Activated CD8-positive, alpha-beta memory T cell treated with anti-CD3 and anti-CD28 coated beads, Interleukin-2, amount 10 ng/mL, durations not matched to agents 7 days and 5 days (primary cell): Measurements from ENCODE around the gene RAD54L. TPM values are rescaled to one million over a fixed set of nuclear protein-coding genes. Genes with fewer than 3 reads are reported as not detected.

Experiments used
- ATAC-seq: fragments of 150-1000 bp; cut with Tn5 transposase; one replicate; pipeline ENCODE4 v1.10.0; 2021; ENCODE audit warnings: moderate library complexity
- CTCF ChIA-PET: fragments of 350-600 bp; sonication (Branson Sonifier 250); formaldehyde crosslinking; loops from one replicate; lab custom pipeline; 2021; ENCODE audit warnings: antibody characterized with exemption; lab: Charles Lee
- DNase-seq: peaks from one replicate; pipeline ENCODE4 v3.0.0-alpha.2; 2020
- H3K27ac Mint-ChIP-seq: one replicate; pipeline ENCODE4 v1.8.0; 2021; ENCODE audit warnings: mild to moderate bottlenecking, mixed read lengths
- H3K27me3 Mint-ChIP-seq: one replicate; pipeline ENCODE4 v1.8.0; 2021; ENCODE audit warnings: mixed read lengths
- H3K36me3 Mint-ChIP-seq: one replicate; pipeline ENCODE4 v1.8.0; 2021; ENCODE audit warnings: mild to moderate bottlenecking, mixed read lengths
- H3K4me1 Mint-ChIP-seq: one replicate; pipeline ENCODE4 v1.8.0; 2021; ENCODE audit warnings: mixed read lengths
- H3K4me3 Mint-ChIP-seq: one replicate; pipeline ENCODE4 v1.8.0; 2021; ENCODE audit warnings: mild to moderate bottlenecking, moderate library complexity, mixed read lengths
- H3K9me3 Mint-ChIP-seq: one replicate; pipeline ENCODE4 v1.8.0; 2022; ENCODE audit warnings: low read depth, mixed read lengths
- total RNA-seq, 2 experiments: library from RNA; stranded (reverse); gene quantifications; one replicate each; pipeline ENCODE4 v1.2.3, GENCODE V29; 2021

The RAD54L gene
- total RNA-seq, 2 experiments from 2014 or later, result 57.2 to 85.3 TPM

GRCh38 chr1:46277658-46278373 lies 30.3 kb downstream of the RAD54L start:
- no peak overlapping the region for H3K4me3 Mint-ChIP-seq
- no peak overlapping the region for H3K27ac Mint-ChIP-seq
- no peaks in the 10 kb centered on the region for H3K4me1 Mint-ChIP-seq
- DNase-seq, result no peak
- no peak for ATAC-seq
- H3K27me3 Mint-ChIP-seq, result no peaks in the 10 kb centered on the region
- peaks cover 53% of the 10 kb centered on the region for H3K36me3 Mint-ChIP-seq
- CTCF ChIA-PET, result interaction anchor here (0.8 kb wide), 1 partner anchor 54 kb away, joined by 3 read pairs; no protein-coding TSS in a partner anchor
- H3K9me3 Mint-ChIP-seq, result no peaks in the 10 kb centered on the region

- H3K9me3 Mint-ChIP-seq, result no peaks in the 10 kb centered on the region
- no peaks in the 10 kb centered on the region for H3K27me3 Mint-ChIP-seq
- H3K27ac Mint-ChIP-seq, result no peak overlapping the region
- CTCF ChIA-PET, result no interaction called here
- H3K4me1 Mint-ChIP-seq, result no peaks in the 10 kb centered on the region
- H3K4me3 Mint-ChIP-seq, result no peak overlapping the region
- H3K36me3 Mint-ChIP-seq, result peaks cover 50% of the 10 kb centered on the region
- ATAC-seq (no peak), DNase-seq (no peak)
Observed at GRCh38 chr1:46278807-46279206, 31.2 kb downstream of the RAD54L start.

DNA sequence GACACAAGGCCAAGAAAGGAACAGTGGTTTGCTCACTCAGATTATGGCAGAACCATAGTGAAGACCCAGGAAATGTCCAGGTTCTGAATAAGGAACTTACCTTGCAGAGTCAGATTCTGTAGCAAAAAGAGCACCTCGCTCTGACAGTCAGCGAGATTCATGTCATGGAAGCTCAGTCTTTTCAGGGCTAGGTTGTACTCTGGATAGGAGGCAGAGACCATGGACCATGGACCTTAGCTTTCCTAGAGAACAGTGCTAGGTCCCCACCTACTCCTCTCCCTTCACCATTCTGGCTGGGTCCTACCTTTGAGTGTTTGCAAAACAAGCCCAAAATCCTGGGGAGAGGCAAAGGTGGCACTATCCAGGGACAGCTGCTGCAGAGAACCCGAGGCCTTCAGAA lies 32.5 kb downstream of the RAD54L start:
- CTCF ChIA-PET, result no interaction called here
- H3K36me3 Mint-ChIP-seq, result peaks cover 51% of the 10 kb centered on the region

DNA sequence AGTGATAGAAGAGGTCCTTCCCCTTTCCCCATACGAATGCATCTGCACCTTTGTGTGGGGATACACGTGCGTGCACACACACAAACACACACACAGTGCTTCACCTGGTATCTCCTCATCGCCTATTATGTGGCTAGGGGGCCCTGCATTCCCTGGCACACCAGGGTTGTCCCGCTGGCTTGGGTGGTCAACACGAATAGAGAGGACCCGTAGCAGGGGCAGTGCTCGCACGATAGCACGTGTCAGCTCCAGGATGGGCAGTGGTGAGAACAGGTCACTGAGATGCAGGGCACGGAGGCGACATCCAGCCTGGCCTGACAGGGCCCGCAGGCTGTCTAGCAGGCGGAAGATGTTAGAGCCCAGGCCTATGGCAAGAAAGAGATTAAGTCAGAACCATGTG lies 33.5 kb downstream of the RAD54L start:
- no peak for ATAC-seq
- H3K27ac Mint-ChIP-seq, result no peak overlapping the region

More for the DNA sequence above, 32.5 kb downstream of the RAD54L start:
- no peaks in the 10 kb centered on the region for H3K9me3 Mint-ChIP-seq
- no peak overlapping the region for H3K27ac Mint-ChIP-seq
- H3K27me3 Mint-ChIP-seq, result no peaks in the 10 kb centered on the region
- ATAC-seq (no peak), DNase-seq (no peak)
- peaks cover 1% of the 10 kb centered on the region for H3K4me1 Mint-ChIP-seq
- no peak overlapping the region for H3K4me3 Mint-ChIP-seq

DNA sequence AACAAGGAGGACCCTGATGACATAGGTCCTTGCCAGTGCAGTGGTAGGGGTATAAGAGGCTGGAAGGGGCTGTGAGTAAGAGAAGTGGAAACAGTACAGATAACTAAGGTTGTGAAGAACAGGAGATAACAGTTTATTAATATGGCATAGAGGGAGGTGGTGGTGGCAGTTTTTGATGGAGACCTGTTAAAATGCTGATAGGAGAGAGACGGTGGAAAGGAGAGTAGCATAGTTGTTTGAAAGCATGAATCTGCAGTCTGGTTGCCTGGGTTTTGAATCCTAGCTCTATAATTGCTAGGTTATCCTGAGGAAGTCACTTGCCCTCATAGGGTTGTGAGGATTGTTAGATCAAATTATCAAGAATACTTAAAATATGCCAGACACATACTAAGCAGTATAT lies 36.5 kb downstream of the RAD54L start:
- ATAC-seq, result no peak
- no peak overlapping the region for H3K27ac Mint-ChIP-seq
- CTCF ChIA-PET, result interaction anchor here (1.1 to 2.4 kb wide), 3 partner anchors 10 to 60 kb away, joined by 5 to 6 read pairs (median 5); no protein-coding TSS in a partner anchor

More for the DNA sequence above, 33.5 kb downstream of the RAD54L start:
- no peaks in the 10 kb centered on the region for H3K27me3 Mint-ChIP-seq
- peaks cover 3% of the 10 kb centered on the region for H3K4me1 Mint-ChIP-seq
- H3K9me3 Mint-ChIP-seq, result no peaks in the 10 kb centered on the region
- H3K36me3 Mint-ChIP-seq, result peaks cover 44% of the 10 kb centered on the region
- no peak overlapping the region for H3K4me3 Mint-ChIP-seq
- no peak for DNase-seq
- CTCF ChIA-PET, result interaction anchor here (1.5 kb wide), 1 partner anchor 17 kb away, joined by 3 read pairs; no protein-coding TSS in a partner anchor

GRCh38 chr1:46284597-46285564 lies 37.3 kb downstream of the RAD54L start:
- CTCF ChIA-PET, result interaction anchor here (0.9 to 2.4 kb wide), 5 partner anchors 11 to 62 kb away, joined by 3 to 10 read pairs (median 5); no protein-coding TSS in a partner anchor
- peaks cover 39% of the 10 kb centered on the region for H3K36me3 Mint-ChIP-seq
- ATAC-seq, result no peak

More for the DNA sequence above, 36.5 kb downstream of the RAD54L start:
- DNase-seq, result no peak
- peaks cover 16% of the 10 kb centered on the region for H3K4me1 Mint-ChIP-seq
- H3K9me3 Mint-ChIP-seq, result no peaks in the 10 kb centered on the region
- peaks cover 36% of the 10 kb centered on the region for H3K36me3 Mint-ChIP-seq
- H3K4me3 Mint-ChIP-seq, result no peak overlapping the region
- H3K27me3 Mint-ChIP-seq, result no peaks in the 10 kb centered on the region

GRCh38 chr1:46285730-46286477 lies 38.3 kb downstream of the RAD54L start:
- Mint-ChIP-seq H3K27me3 (no peaks in the 10 kb centered on the region), H3K4me1 (peaks cover 16% of the 10 kb centered on the region), H3K9me3 (no peaks in the 10 kb centered on the region), H3K36me3 (peaks cover 37% of the 10 kb centered on the region), H3K27ac (peak overlapping the region; percentile 58), H3K4me3 (no peak overlapping the region)
- DNase-seq (peak; percentile 67), ATAC-seq (peak; percentile 69)
- CTCF ChIA-PET, result interaction anchor here (0.9 to 2.4 kb wide), 3 partner anchors 27 to 62 kb away, joined by 3 to 10 read pairs (median 6); no protein-coding TSS in a partner anchor

More at GRCh38 chr1:46284597-46285564, 37.3 kb downstream of the RAD54L start:
- Mint-ChIP-seq H3K4me1 (peaks cover 16% of the 10 kb centered on the region), H3K27ac (peak overlapping the region; percentile 11), H3K9me3 (no peaks in the 10 kb centered on the region), H3K4me3 (no peak overlapping the region), H3K27me3 (no peaks in the 10 kb centered on the region)
- no peak for DNase-seq

DNA sequence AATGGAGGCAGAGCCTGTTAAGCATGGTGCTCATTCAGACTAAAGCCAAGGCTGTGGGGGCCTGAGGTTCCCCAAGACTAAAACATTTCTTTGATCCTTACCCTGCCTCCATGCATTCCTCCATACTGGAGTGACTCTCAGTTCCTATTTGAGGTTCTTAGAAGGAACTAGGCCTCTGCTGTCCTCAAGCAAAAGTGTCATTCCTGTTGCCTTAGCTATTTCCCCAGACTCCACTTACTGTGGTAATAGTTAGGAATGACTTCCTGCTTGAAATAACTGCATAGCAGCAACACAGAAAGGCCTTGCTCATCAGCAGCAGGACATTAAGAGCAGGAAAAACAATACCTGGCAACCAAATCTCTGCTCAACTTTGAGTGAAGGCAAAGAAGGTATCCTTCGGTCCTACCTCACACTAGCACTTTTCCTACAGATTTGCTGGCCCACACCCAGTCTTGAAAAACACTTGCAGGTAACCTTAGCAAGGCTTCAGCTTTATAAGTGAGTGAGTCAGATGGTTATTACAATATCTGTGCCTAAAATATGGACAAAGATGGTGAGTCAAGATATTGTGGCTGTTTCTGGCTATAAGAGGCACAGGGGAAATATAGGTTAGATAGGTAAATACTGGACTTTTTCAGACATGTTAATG lies 41.0 kb downstream of the RAD54L start:
- Mint-ChIP-seq H3K27ac (peak overlapping the region; percentile 10), H3K4me3 (no peak overlapping the region), H3K4me1 (peaks cover 16% of the 10 kb centered on the region), H3K9me3 (no peaks in the 10 kb centered on the region), H3K36me3 (peaks cover 28% of the 10 kb centered on the region), H3K27me3 (no peaks in the 10 kb centered on the region)
- no peak for DNase-seq
- no peak for ATAC-seq
- CTCF ChIA-PET, result no interaction called here

DNA sequence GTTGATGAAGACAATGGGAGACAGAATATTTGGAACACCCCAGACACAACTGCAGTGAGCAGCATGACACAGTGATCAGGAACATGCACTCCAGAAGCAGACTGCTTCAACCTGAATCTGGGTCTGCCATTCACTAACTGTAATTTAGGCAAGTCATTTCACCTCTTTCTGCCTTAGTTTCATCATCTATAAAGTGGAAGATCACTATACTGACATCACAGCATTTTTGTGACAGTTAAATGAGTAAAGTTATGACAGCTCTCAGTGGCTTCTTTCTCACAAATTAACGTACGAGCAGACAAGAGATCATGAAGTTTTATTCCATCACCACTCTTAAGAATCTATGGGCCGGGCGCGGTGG lies 41.6 kb downstream of the RAD54L start:
- Mint-ChIP-seq H3K4me3 (no peak overlapping the region), H3K4me1 (peaks cover 16% of the 10 kb centered on the region), H3K27me3 (no peaks in the 10 kb centered on the region), H3K36me3 (peaks cover 26% of the 10 kb centered on the region), H3K27ac (no peak overlapping the region), H3K9me3 (no peaks in the 10 kb centered on the region)
- CTCF ChIA-PET, result no interaction called here
- ATAC-seq (no peak), DNase-seq (no peak)

DNA sequence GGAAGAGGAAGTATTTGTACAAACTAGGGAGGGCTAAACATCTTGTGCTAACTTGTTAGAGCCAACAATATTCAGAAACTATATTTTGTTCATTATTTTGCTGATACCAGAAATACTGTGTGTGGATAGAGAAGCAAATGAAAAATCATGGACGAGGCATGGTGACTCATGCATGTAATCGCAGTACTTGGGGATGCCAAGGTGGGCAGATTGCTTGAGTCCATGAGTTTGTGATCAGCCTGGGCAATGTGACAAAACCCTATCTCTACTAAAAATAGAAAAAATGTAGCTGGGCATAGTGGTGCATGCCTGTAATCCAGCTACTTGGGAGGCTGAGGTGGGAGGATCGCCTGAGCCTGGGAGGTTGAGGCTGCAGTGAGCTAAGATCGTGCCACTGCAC lies 42.4 kb downstream of the RAD54L start:
- DNase-seq, result no peak
- CTCF ChIA-PET, result no interaction called here
- Mint-ChIP-seq H3K4me1 (peaks cover 15% of the 10 kb centered on the region), H3K27ac (no peak overlapping the region), H3K27me3 (no peaks in the 10 kb centered on the region), H3K36me3 (peaks cover 21% of the 10 kb centered on the region), H3K4me3 (no peak overlapping the region), H3K9me3 (no peaks in the 10 kb centered on the region)
- no peak for ATAC-seq

GRCh38 chr1:46295306-46295705 lies 47.7 kb downstream of the RAD54L start:
- H3K27me3 Mint-ChIP-seq, result no peaks in the 10 kb centered on the region
- ATAC-seq (no peak), DNase-seq (no peak)
- H3K4me1 Mint-ChIP-seq, result peaks cover 3% of the 10 kb centered on the region
- no peak overlapping the region for H3K4me3 Mint-ChIP-seq
- H3K9me3 Mint-ChIP-seq, result no peaks in the 10 kb centered on the region
- CTCF ChIA-PET, result interaction anchor here (1.0 kb wide), 1 partner anchor 39 kb away, joined by 3 read pairs; no protein-coding TSS in a partner anchor
- H3K27ac Mint-ChIP-seq, result no peak overlapping the region
- peaks cover 33% of the 10 kb centered on the region for H3K36me3 Mint-ChIP-seq

GRCh38 chr1:46298387-46298786 lies 50.8 kb downstream of the RAD54L start:
- peaks cover 17% of the 10 kb centered on the region for H3K4me1 Mint-ChIP-seq
- no peaks in the 10 kb centered on the region for H3K27me3 Mint-ChIP-seq
- no peaks in the 10 kb centered on the region for H3K9me3 Mint-ChIP-seq
- no peak overlapping the region for H3K27ac Mint-ChIP-seq
- peaks cover 31% of the 10 kb centered on the region for H3K36me3 Mint-ChIP-seq
- H3K4me3 Mint-ChIP-seq, result no peak overlapping the region
- ATAC-seq, result no peak
- CTCF ChIA-PET, result interaction anchor here (0.5 to 3.3 kb wide), 5 partner anchors 13 to 61 kb away, joined by 3 to 13 read pairs (median 5); partner anchors contain the start of gene NSUN4
- no peak for DNase-seq
